GM12878 (cell line): ENCODE data around the gene ADAMTS5. TPM values are rescaled to one million over a fixed set of nuclear protein-coding genes. Genes with fewer than 3 reads are reported as not detected.

ENCODE experiments used
- ATAC-seq: fragments of 200-7000 bp; cut with Tn5 transposase; 3 replicates; pipeline ENCODE4 v1.9.1; 2020; ENCODE audit warnings: mild to moderate bottlenecking, moderate library complexity
- BruUV-seq: library from RNA; stranded (reverse); fragments of 400-500 nt; replicated peaks from 2 replicates; lab custom pipeline; 2021; lab: Mats Ljungman, UMichigan
- CTCF ChIA-PET: fragments of 300-600 bp; sonication (Branson Sonifier 250); formaldehyde crosslinking; extraction: SDS; loops from one replicate; lab custom pipeline; 2021; ENCODE audit warnings: inconsistent platforms; lab: Yijun Ruan, JAX
- POLR2A ChIA-PET: fragments of 350-600 bp; formaldehyde crosslinking; extraction: SDS; loops from one replicate; lab custom pipeline; 2021; ENCODE audit warnings: inconsistent platforms; lab: Charles Lee
- RAD21 ChIA-PET: fragments of 300-600 bp; sonication (Branson Sonifier 250); formaldehyde crosslinking; loops from one replicate; lab custom pipeline; 2023; ENCODE audit warnings: antibody characterized with exemption; ENCODE audit not compliant: unreplicated experiment; lab: Charles Lee
- SMC1A ChIA-PET: fragments of 300-600 bp; sonication (Branson Sonifier 250); formaldehyde crosslinking; loops from one replicate; lab custom pipeline; 2023; ENCODE audit not compliant: unreplicated experiment, uncharacterized antibody; lab: Charles Lee
- DNase-seq: peaks from one replicate; pipeline ENCODE4 v3.0.0-alpha.2; 2011; ENCODE audit warnings: low read depth, low spot score
- FAIRE-seq: peaks from 3 replicates; lab custom pipeline; 2011; peaks lifted over from hg19 to GRCh38; lab: Jason Lieb, UNC
- H2AFZ ChIP-seq: 2 replicates; pipeline ENCODE4 v1.6.0; 2011; ENCODE audit warnings: low read depth, low read length, control low read depth; ENCODE audit not compliant: control insufficient read depth
- H3K27ac ChIP-seq: 2 replicates; pipeline ENCODE4 v1.5.1; 2011; ENCODE audit warnings: control low read depth; ENCODE audit not compliant: control insufficient read depth, insufficient read depth
- H3K27me3 ChIP-seq, 2 experiments: replicated peaks in 1 of 2; 2 replicates each; pipeline versions ENCODE4 v1.6.0 to v1.6.1; 2011; ENCODE audit warnings: low read length in 1 of 2; ENCODE audit not compliant: control insufficient read depth in 2 of 2, insufficient read depth in 2 of 2
- H3K36me3 ChIP-seq, 2 experiments: 2 replicates each; pipeline ENCODE4 v1.5.1; 2011; ENCODE audit warnings: low read length in 1 of 2; ENCODE audit not compliant: control insufficient read depth in 2 of 2, insufficient read depth in 2 of 2
- H3K4me1 ChIP-seq: 2 replicates; pipeline ENCODE4 v1.6.1; 2011; ENCODE audit warnings: mild to moderate bottlenecking, low read length, moderate library complexity, mixed read lengths; ENCODE audit not compliant: control insufficient read depth, insufficient read depth
- H3K4me2 ChIP-seq: 2 replicates; pipeline ENCODE4 v1.6.0; 2011; ENCODE audit warnings: control low read depth; ENCODE audit not compliant: control insufficient read depth, insufficient read depth
- H3K4me3 ChIP-seq: fragments of 200-600 bp; sonication (generic); 2 replicates; pipeline ENCODE4 v1.5.1; 2016
- H3K79me2 ChIP-seq: 2 replicates; pipeline ENCODE4 v1.6.0; 2011; ENCODE audit warnings: low read length; ENCODE audit not compliant: control insufficient read depth, insufficient read depth
- H3K9ac ChIP-seq: 2 replicates; pipeline ENCODE4 v1.8.0; 2011; ENCODE audit warnings: low read length, control low read depth, mixed read lengths; ENCODE audit not compliant: control insufficient read depth, insufficient read depth
- H3K9me3 ChIP-seq: replicated peaks from 3 replicates; pipeline ENCODE4 v1.5.1; 2011; ENCODE audit warnings: mild to moderate bottlenecking, low read length; ENCODE audit not compliant: control insufficient read depth, insufficient read depth
- H4K20me1 ChIP-seq: 2 replicates; pipeline ENCODE4 v1.6.0; 2011; ENCODE audit not compliant: control insufficient read depth, insufficient read depth
- CEBPZ ChIP-seq: fragments of 150-350 bp; IDR thresholded peaks from 2 replicates; pipeline ENCODE4 v1.6.1; 2016; ENCODE audit warnings: low read depth, low read length
- EZH2 ChIP-seq: IDR thresholded peaks from 2 replicates; pipeline ENCODE4 v1.6.1; 2012; ENCODE audit warnings: low read depth, mild to moderate bottlenecking, control low read depth, inconsistent platforms, low read length, borderline replicate concordance; ENCODE audit not compliant: control insufficient read depth
- FOS ChIP-seq: IDR thresholded peaks from 3 replicates; pipeline ENCODE4 v1.6.1; 2011; ENCODE audit warnings: borderline replicate concordance; ENCODE audit not compliant: insufficient read length; ENCODE audit errors: extremely low read depth
- IRF3 ChIP-seq: fragments of 450-650 bp; IDR thresholded peaks from 2 replicates; pipeline ENCODE4 v1.6.1; 2014; ENCODE audit warnings: mild to moderate bottlenecking
- MEF2A ChIP-seq: IDR thresholded peaks from 2 replicates; pipeline ENCODE4 v1.6.1; 2011; ENCODE audit warnings: low read depth, mild to moderate bottlenecking, low read length, moderate library complexity; ENCODE audit not compliant: insufficient read depth
- MEF2B ChIP-seq: fragments of 450-650 bp; IDR thresholded peaks from 2 replicates; pipeline ENCODE4 v1.6.1; 2018; ENCODE audit warnings: mild to moderate bottlenecking, moderate library complexity; ENCODE audit not compliant: partially characterized antibody, poor library complexity, severe bottlenecking
- NFIC ChIP-seq: IDR thresholded peaks from 2 replicates; pipeline ENCODE4 v1.6.1; 2012; ENCODE audit warnings: low read depth, mild to moderate bottlenecking, inconsistent platforms, low read length, moderate library complexity
- POLR2AphosphoS2 ChIP-seq: IDR thresholded peaks from 2 replicates; pipeline ENCODE4 v1.6.1; 2011; ENCODE audit warnings: low read depth, mild to moderate bottlenecking, low read length, improper control_type of control experiment, moderate library complexity
- POLR2AphosphoS5 ChIP-seq: IDR thresholded peaks from 2 replicates; pipeline ENCODE4 v1.6.1; 2011; ENCODE audit warnings: mild to moderate bottlenecking, low read length, inconsistent platforms
- REST ChIP-seq: IDR thresholded peaks from 2 replicates; pipeline ENCODE4 v1.6.1; 2012; ENCODE audit warnings: mild to moderate bottlenecking, low read depth, low read length
- YBX1 ChIP-seq: fragments of 450-650 bp; IDR thresholded peaks from 2 replicates; pipeline ENCODE4 v1.6.1; 2016; ENCODE audit warnings: antibody characterized with exemption
- ZBED1 ChIP-seq: IDR thresholded peaks from 2 replicates; pipeline ENCODE4 v1.6.1; 2016; ENCODE audit warnings: borderline replicate concordance
- WGBS: methylation state at CpG from one replicate; pipeline ENCODE4 v1.1.6; 2016; ENCODE audit warnings: low lambda C conversion rate; ENCODE audit not compliant: insufficient replicate concordance, insufficient coverage; ENCODE audit errors: missing lambda C conversion rate; 5-methylcytosine and 5-hydroxymethylcytosine counted together
- in situ Hi-C: fragments of 300-500 bp; cut with MboI; formaldehyde crosslinking; loops from 9 replicates; pipeline ENCODE4 v1.14.3; 2018; ENCODE audit warnings: mixed read lengths
- intact Hi-C: fragments of 100-400 bp; cut with micrococcal nuclease; formaldehyde crosslinking; loops from one replicate; pipeline ENCODE4 v1.14.2; 2022; ENCODE audit not compliant: unreplicated experiment
- polyA plus RNA-seq, 11 experiments: library from polyadenylated mRNA; depleted of rRNA in 4 of 11; unstranded in 6 of 11; stranded (reverse) in 5 of 11; fragments of >200 nt; fragmentation: Nextera tagmentation in 4 of 11; fragmentation: Illumina TruSeq in 1 of 11; extraction: Ambion mirVana in 4 of 11; extraction: Trizol in 1 of 11; gene quantifications; 1 replicate in 1 of 11; 2 replicates in 10 of 11; pipeline versions ENCODE4 v1.2.1 to v1.2.3, GENCODE V29; 2011 to 2016; ENCODE audit warnings: inconsistent platforms in 2 of 11, missing spikeins in 2 of 11, low read depth in 1 of 11
- total RNA-seq, 4 experiments: library from RNA; depleted of rRNA in 3 of 4; stranded (reverse); fragments of >200 nt in 3 of 4; fragmentation: Illumina TruSeq in 1 of 4; extraction: Trizol in 1 of 4; gene quantifications; 2 replicates each; pipeline versions ENCODE4 v1.2.1 to v1.2.3, GENCODE V29; 2013 to 2021
- TF ChIP-seq, protein P1 (sequence below), 3 experiments: IDR thresholded peaks in 2 of 3; conservative IDR thresholded peaks in 1 of 3; 2 replicates each; pipeline ENCODE4 v1.5.1; 2011; ENCODE audit warnings: low read depth in 3 of 3, low read length in 3 of 3, mild to moderate bottlenecking in 3 of 3, control low read depth in 2 of 3, moderate library complexity in 2 of 3, inconsistent platforms in 1 of 3, mixed read lengths in 1 of 3; ENCODE audit not compliant: control insufficient read depth in 2 of 3, insufficient read depth in 1 of 3; ENCODE audit errors: extremely low read depth in 1 of 3

Gene ADAMTS5
- total and polyA plus RNA-seq, 10 of the 15 experiments (the other 5 are each of a cell fraction or from before 2014, with no cell fraction given) = not detected

GRCh38 chr21:26964170-26964778 lies 2.6 kb downstream of the ADAMTS5 start:
- RAD21 ChIA-PET = interaction anchor here (0.6 kb wide), 1 partner anchor 14 kb away, joined by 3 read pairs; no protein-coding TSS in a partner anchor
- Histone ChIP-seq H3K36me3 (no peaks in the 10 kb centered on the region), H3K9me3 (no peaks in the 10 kb centered on the region; the same call in 2 of the 3 replicates), H3K79me2 (no peaks in the 10 kb centered on the region), H4K20me1 (no peaks in the 10 kb centered on the region), H3K4me1 (no peaks in the 10 kb centered on the region), H3K4me2 (no peak overlapping the region), H3K9ac (no peak overlapping the region), H3K4me3 (no peak overlapping the region), H2AFZ (no peak overlapping the region), H3K27ac (no peak overlapping the region), H3K27me3 (no peaks in the 10 kb centered on the region)
- POLR2A ChIA-PET = no interaction called here
- ATAC-seq = no peak
- in situ Hi-C loops = no loop called here
- BruUV-seq = no TSS peak
- CTCF ChIA-PET = no interaction called here
- DNase-seq = no peak
- FAIRE-seq = no peak
- intact Hi-C loops = no loop called here
- WGBS = 38% methylated on average over 14 of the region's 14 CpGs
- SMC1A ChIA-PET = no interaction called here
- TF ChIP-seq POLR2AphosphoS5 (no peak), MEF2B (no peak), CEBPZ (no peak), IRF3 (no peak), MEF2A (no peak), YBX1 (no peak), POLR2AphosphoS2 (no peak), FOS (no peak), EZH2 (no peak), ZBED1 (no peak), REST (no peak), NFIC (no peak)
- TF ChIP-seq, protein P1, sequence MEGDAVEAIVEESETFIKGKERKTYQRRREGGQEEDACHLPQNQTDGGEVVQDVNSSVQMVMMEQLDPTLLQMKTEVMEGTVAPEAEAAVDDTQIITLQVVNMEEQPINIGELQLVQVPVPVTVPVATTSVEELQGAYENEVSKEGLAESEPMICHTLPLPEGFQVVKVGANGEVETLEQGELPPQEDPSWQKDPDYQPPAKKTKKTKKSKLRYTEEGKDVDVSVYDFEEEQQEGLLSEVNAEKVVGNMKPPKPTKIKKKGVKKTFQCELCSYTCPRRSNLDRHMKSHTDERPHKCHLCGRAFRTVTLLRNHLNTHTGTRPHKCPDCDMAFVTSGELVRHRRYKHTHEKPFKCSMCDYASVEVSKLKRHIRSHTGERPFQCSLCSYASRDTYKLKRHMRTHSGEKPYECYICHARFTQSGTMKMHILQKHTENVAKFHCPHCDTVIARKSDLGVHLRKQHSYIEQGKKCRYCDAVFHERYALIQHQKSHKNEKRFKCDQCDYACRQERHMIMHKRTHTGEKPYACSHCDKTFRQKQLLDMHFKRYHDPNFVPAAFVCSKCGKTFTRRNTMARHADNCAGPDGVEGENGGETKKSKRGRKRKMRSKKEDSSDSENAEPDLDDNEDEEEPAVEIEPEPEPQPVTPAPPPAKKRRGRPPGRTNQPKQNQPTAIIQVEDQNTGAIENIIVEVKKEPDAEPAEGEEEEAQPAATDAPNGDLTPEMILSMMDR (IDR thresholded peaks at IDR 0.05 in 2 of 3, conservative IDR thresholded peaks at IDR 0.05 in 1 of 3; ENCODE audit: control insufficient read depth in 2 of 3, extremely low read depth in 1 of 3, insufficient read depth in 1 of 3, low read depth in 3 of 3, low read length in 3 of 3) = no peak
